ENCODE results near the gene CHCHD3. TPM values are rescaled to one million over a fixed set of nuclear protein-coding genes. Genes with fewer than 3 reads are reported as not detected.
A peak's percentile ranks its signal among the peaks of the same experiment; 100 is the strongest.

CHCHD3 gene
- total and polyA plus RNA-seq, 5 donors: 120 to 150 (median 140) TPM

DNA sequence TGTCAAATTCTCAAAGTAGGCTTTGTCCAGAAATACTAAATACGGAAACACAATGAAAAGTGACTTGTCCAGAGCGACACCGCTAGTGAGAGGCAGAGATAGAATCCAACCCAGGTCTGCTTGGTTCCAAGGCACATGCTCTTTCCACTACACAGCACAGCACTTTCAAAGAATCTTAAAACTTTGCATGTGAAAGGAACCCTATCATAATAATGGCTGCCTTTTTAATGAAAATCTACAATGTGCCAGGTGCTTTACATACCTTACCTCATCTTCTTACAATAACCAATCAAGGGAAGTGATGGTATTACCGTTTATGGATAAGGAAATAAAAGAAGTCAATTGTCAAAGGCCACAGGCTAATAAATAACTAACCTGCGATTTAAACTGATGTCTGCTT, 2.6 kb downstream of the CHCHD3 start:
- DNase-seq (no peak), ATAC-seq (no peak)
- intact Hi-C loops (cut with DNase I): no loop called here
- Histone ChIP-seq H3K27ac (ENCODE audit: low read length) (no peak overlapping the region), H3K4me3 (ENCODE audit: low read length) (no peak overlapping the region), H3K27me3 (ENCODE audit: control insufficient read depth, insufficient read depth) (no peaks in the 10 kb centered on the region), H3K9me3 (ENCODE audit: control insufficient read depth, low read length) (no peaks in the 10 kb centered on the region), H3K4me1 (ENCODE audit: control insufficient read depth, insufficient read depth, low read length) (peaks cover 2% of the 10 kb centered on the region)
- 75% methylated on average over 5 of the region's 5 CpGs for WGBS

DNA sequence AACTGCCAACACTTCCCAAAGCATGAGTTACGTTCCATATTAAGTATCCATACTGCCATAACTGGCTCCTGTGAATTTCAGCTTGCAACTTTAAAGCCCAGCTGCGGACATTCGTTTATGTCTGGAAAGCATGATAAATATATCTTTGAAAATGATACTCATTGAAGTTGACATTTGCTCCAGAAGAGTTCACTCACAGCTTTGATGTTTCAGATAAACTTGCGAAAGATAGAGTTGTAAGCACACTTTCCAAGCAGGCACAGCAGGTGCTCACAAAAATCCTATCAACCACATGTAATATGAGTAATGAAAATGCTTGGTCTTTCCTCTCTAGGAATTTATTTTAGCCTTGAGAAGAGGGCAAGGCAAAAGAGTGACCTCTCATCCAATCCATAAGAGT, 4.5 kb downstream of the CHCHD3 start:
- Histone ChIP-seq H3K9me3 (ENCODE audit: control insufficient read depth, low read length) (no peaks in the 10 kb centered on the region), H3K27ac (ENCODE audit: low read length) (no peak overlapping the region), H3K4me3 (ENCODE audit: low read length) (no peak overlapping the region), H3K27me3 (ENCODE audit: control insufficient read depth, insufficient read depth) (no peaks in the 10 kb centered on the region), H3K4me1 (ENCODE audit: control insufficient read depth, insufficient read depth, low read length) (peaks cover 2% of the 10 kb centered on the region)
- DNase-seq: no peak
- no peak for ATAC-seq
- 71% methylated on average over 4 of the region's 4 CpGs for WGBS
- intact Hi-C loops (cut with DNase I): no loop called here

DNA sequence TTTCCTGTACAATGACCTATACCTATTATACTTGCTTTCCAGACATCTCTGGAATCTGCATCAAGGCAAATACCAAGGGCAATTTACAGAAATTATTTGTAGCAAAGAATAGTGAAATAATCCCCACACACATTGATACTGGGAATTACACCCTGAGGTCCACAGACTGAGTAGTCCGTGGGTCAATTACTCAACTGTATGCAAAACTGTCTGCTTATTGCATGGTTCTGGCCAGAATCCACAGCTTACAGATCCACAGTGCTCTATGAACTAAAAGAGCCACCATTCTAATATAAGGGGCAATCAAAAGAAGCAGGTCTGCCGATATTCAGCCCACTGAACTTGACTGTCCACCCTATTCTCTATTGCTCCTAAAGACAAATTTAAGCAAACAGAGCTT, 5.7 kb downstream of the CHCHD3 start:
- intact Hi-C loops (cut with DNase I): no loop called here
- no peaks in the 10 kb centered on the region for H3K9me3 ChIP-seq (ENCODE audit: control insufficient read depth, low read length)
- H3K27ac ChIP-seq (ENCODE audit: low read length): no peak overlapping the region
- whole genome bisulfite sequencing: 83% methylated on average over 2 of the region's 2 CpGs
- no peak for DNase-seq
- peaks cover 2% of the 10 kb centered on the region for H3K4me1 ChIP-seq (ENCODE audit: control insufficient read depth, insufficient read depth, low read length)
- no peak overlapping the region for H3K4me3 ChIP-seq (ENCODE audit: low read length)
- no peak for ATAC-seq
- no peaks in the 10 kb centered on the region for H3K27me3 ChIP-seq (ENCODE audit: control insufficient read depth, insufficient read depth)

DNA sequence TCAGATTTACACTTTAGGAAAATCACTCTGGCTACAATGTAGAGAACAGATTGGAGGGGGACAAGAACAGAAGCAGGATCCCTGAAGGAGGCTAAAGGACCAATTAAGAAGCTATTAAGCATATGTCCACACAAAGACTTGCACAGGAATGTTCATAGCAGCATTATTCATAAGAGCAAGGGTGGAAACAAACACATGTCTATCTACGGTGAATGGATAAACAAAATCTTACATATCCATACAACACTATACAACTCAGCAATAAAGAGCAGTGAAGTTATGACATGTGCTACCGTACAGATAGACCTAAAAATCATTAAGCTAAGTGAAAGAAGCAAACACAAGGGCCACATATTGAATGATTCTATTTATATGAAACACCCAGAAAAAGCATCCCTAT, 10.4 kb downstream of the CHCHD3 start:
- DNase-seq: no peak
- Histone ChIP-seq H3K27ac (ENCODE audit: low read length) (no peak overlapping the region), H3K27me3 (ENCODE audit: control insufficient read depth, insufficient read depth) (no peaks in the 10 kb centered on the region), H3K4me1 (ENCODE audit: control insufficient read depth, insufficient read depth, low read length) (no peaks in the 10 kb centered on the region), H3K4me3 (ENCODE audit: low read length) (no peak overlapping the region), H3K9me3 (ENCODE audit: control insufficient read depth, low read length) (no peaks in the 10 kb centered on the region)
- 93% methylated on average over 2 of the region's 2 CpGs for whole genome bisulfite sequencing
- intact Hi-C loops (cut with DNase I): no loop called here
- no peak for ATAC-seq

DNA sequence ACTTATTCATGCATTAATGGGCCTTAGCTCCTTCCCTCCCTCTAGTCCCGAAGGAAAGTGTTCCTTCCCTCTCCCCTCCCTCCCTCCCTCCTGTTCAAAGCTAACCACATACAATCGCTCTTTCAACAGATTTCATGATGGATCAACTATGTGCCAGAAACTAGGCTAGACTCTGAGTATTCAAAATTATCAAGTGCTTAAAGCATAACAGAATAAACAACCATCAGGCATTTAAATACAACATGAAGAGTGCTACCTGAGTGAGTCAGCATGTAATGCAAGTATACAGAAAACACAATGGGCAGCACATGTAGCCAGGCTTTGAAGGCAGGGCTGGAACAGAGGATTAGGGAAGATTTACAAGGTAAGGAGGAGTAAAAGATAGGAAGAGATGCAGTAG, 11.3 kb downstream of the CHCHD3 start:
- 40% methylated on average over 2 of the region's 2 CpGs for WGBS
- ATAC-seq (no peak), DNase-seq (no peak)
- Histone ChIP-seq H3K9me3 (ENCODE audit: control insufficient read depth, low read length) (no peaks in the 10 kb centered on the region), H3K4me1 (ENCODE audit: control insufficient read depth, insufficient read depth, low read length) (no peaks in the 10 kb centered on the region), H3K4me3 (ENCODE audit: low read length) (no peak overlapping the region), H3K27me3 (ENCODE audit: control insufficient read depth, insufficient read depth) (no peaks in the 10 kb centered on the region), H3K27ac (ENCODE audit: low read length) (no peak overlapping the region)
- intact Hi-C loops (cut with DNase I): no loop called here

DNA sequence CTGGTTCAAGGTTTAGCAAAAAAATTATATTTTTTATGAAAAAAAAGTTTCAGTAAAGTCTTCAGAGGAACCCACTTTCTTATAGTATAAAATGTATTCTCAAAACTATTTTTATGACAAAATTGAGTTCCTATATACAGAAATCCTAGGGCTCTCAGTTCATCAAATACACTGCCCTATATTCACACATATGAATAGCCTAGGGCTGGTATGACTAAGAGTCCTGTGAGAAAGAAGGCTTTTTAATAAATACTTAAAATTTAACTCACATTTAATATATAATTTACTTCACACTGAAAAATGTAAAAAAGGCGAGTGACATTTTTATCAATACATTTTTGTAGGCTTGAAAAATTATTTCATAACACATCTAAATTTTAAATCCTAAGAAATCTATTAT, 16.6 kb downstream of the CHCHD3 start:
- no peak for DNase-seq
- H3K27ac ChIP-seq (ENCODE audit: low read length): no peak overlapping the region
- no peak overlapping the region for H3K4me3 ChIP-seq (ENCODE audit: low read length)
- no peaks in the 10 kb centered on the region for H3K27me3 ChIP-seq (ENCODE audit: control insufficient read depth, insufficient read depth)
- H3K9me3 ChIP-seq (ENCODE audit: control insufficient read depth, low read length): no peaks in the 10 kb centered on the region
- intact Hi-C loops (cut with DNase I): no loop called here
- ATAC-seq: no peak
- H3K4me1 ChIP-seq (ENCODE audit: control insufficient read depth, insufficient read depth, low read length): peaks cover 7% of the 10 kb centered on the region
- WGBS: 97% methylated on average over 1 of the region's 1 CpG

DNA sequence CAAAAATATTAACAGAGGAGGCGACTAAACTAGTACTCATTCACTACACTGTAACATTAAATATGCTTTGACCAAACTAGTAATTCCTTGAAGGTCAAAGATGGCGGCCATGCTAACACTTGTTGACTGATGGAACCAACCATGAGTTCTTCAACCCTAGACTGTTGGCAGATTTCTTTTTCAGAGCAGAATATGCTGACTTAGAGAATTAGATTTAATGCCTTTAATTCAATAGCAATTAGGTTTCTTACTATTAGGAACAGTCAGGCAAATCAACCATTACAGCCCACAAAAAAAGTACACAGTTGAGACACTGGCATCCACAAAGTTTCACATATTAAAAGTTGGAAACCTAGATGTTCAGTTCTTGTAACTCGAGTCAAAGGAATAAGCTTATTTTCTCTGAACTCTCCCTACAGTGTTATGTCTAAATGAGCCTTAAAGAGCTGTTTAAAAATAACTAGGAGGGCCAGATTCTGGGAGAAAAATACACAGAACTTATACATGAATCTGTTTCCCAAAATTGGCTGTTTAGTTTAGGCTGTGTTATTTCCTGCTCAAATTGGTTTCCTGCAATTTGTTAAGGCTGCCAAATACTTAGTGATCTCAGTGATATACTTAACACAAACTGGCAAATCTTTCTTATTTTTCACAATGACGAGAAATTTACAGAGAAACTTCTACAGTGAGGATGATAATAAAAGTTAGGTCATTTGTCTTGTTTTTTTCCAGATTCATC, 17.6 kb downstream of the CHCHD3 start:
- H3K9me3 ChIP-seq (ENCODE audit: control insufficient read depth, low read length): no peaks in the 10 kb centered on the region
- peaks cover 11% of the 10 kb centered on the region for H3K4me1 ChIP-seq (ENCODE audit: control insufficient read depth, insufficient read depth, low read length)
- H3K27ac ChIP-seq (ENCODE audit: low read length): no peak overlapping the region
- intact Hi-C loops (cut with DNase I): no loop called here
- 70% methylated on average over 4 of the region's 4 CpGs for WGBS
- DNase-seq (no peak), ATAC-seq (no peak)
- H3K27me3 ChIP-seq (ENCODE audit: control insufficient read depth, insufficient read depth): no peaks in the 10 kb centered on the region
- no peak overlapping the region for H3K4me3 ChIP-seq (ENCODE audit: low read length)

DNA sequence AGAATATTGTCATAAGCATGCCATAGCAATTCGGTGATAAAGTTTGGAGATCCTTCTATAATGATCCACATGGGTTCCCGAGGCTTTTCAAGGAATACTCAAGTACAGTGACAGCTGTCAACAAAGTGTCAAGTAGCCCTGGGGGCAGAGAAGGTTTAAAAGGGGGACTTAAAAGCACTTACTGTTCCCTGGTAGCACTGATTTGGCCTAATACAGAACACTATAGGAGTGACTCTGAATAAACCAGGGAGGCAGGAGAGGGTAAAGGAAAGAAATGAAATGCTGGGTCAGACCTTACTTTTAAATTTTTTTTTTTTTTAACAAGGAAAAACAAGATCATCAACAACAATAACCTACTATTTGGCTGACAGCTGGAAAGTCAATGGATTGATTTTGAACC, 20.1 kb downstream of the CHCHD3 start:
- intact Hi-C loops (cut with DNase I): no loop called here
- no peak for ATAC-seq
- Histone ChIP-seq H3K9me3 (ENCODE audit: control insufficient read depth, low read length) (no peaks in the 10 kb centered on the region), H3K4me3 (ENCODE audit: low read length) (no peak overlapping the region), H3K4me1 (ENCODE audit: control insufficient read depth, insufficient read depth, low read length) (peaks cover 11% of the 10 kb centered on the region), H3K27me3 (ENCODE audit: control insufficient read depth, insufficient read depth) (no peaks in the 10 kb centered on the region), H3K27ac (ENCODE audit: low read length) (no peak overlapping the region)
- no peak for DNase-seq
- 57% methylated on average over 2 of the region's 2 CpGs for WGBS

DNA sequence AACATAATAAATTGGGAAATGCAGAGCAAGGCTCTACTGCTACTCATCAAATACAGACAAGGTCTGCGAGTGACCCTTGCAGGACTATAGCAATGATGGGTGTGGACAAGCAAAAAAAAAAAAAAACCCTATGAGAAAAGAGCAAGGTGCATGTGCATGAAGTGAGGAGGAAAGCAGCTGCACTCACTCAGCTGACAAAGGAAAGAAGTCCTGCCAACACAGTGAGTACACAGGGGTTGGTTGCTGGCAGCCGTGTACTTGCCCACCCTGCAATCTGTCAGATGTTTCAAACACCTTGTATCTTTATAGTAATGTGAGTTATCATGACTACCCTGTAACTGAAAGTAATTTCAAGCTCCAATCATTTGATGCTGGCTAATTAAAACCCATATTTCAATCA, 20.5 kb downstream of the CHCHD3 start:
- Histone ChIP-seq H3K9me3 (ENCODE audit: control insufficient read depth, low read length) (no peaks in the 10 kb centered on the region), H3K4me3 (ENCODE audit: low read length) (no peak overlapping the region), H3K27ac (ENCODE audit: low read length) (no peak overlapping the region), H3K4me1 (ENCODE audit: control insufficient read depth, insufficient read depth, low read length) (peaks cover 11% of the 10 kb centered on the region), H3K27me3 (ENCODE audit: control insufficient read depth, insufficient read depth) (no peaks in the 10 kb centered on the region)
- ATAC-seq: peak; percentile 57 to 60
- WGBS: 68% methylated on average over 2 of the region's 2 CpGs
- intact Hi-C loops (cut with DNase I): no loop called here
- DNase-seq: no peak

DNA sequence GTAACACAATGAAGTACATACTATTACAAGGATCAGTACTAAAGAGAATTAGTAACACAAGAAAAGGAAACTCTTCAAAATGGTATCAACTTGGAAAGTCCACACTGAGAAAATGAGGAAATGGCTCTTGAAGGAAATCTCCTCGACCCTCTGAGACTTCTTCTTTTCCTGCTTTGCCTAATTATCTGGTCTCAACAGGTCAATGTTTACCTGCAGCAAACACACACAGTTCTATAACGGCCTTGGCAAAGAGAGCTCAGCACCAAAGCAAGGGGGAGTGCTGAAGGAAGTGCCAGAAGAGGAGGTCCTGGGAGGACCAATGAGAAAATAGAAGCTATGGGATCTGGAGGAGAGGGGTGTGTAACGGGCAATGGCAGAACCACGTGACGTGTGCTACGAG, 21.9 kb downstream of the CHCHD3 start:
- Histone ChIP-seq H3K9me3 (ENCODE audit: control insufficient read depth, low read length) (no peaks in the 10 kb centered on the region), H3K4me1 (ENCODE audit: control insufficient read depth, insufficient read depth, low read length) (peaks cover 14% of the 10 kb centered on the region), H3K27ac (ENCODE audit: low read length) (no peak overlapping the region), H3K27me3 (ENCODE audit: control insufficient read depth, insufficient read depth) (no peaks in the 10 kb centered on the region), H3K4me3 (ENCODE audit: low read length) (no peak overlapping the region)
- 89% methylated on average over 6 of the region's 6 CpGs for WGBS
- intact Hi-C loops (cut with DNase I): no loop called here
- DNase-seq: no peak
- ATAC-seq: no peak

DNA sequence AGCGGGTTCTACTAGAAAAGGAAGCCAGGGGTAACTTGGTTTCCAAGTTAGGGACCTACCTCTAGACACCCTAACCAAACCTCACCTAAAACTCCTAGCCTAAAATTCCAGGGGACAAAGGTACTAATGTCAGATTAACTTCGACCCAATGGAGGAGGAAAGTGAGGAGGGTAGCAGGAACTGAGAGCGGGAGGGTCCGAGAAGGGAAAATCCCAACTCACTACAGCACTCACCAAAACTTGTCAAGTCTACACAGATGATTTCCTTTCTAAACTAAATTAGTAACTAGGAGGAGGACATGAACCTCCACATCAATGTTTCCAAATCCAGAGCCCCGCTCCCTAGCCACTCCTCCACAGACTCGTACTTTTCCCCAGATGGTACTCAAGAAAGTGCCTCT, 22.6 kb downstream of the CHCHD3 start:
- H3K9me3 ChIP-seq (ENCODE audit: control insufficient read depth, low read length): no peaks in the 10 kb centered on the region
- H3K27me3 ChIP-seq (ENCODE audit: control insufficient read depth, insufficient read depth): no peaks in the 10 kb centered on the region
- ATAC-seq (no peak), DNase-seq (no peak)
- intact Hi-C loops (cut with DNase I): no loop called here
- 95% methylated on average over 6 of the region's 6 CpGs for WGBS
- H3K4me3 ChIP-seq (ENCODE audit: low read length): no peak overlapping the region
- peaks cover 16% of the 10 kb centered on the region for H3K4me1 ChIP-seq (ENCODE audit: control insufficient read depth, insufficient read depth, low read length)
- no peak overlapping the region for H3K27ac ChIP-seq (ENCODE audit: low read length)

Measured in right cardiac atrium (tissue), 5 donors.